ENCODE results near the gene ICAM2.
A peak's percentile ranks its signal among the peaks of the same experiment; 100 is the strongest.
"Not testable (repeated sequence)": the region's sequence is repeated elsewhere in the genome, so short reads cannot be mapped to it uniquely, and the experiment has no call there.

ICAM2 gene

GRCh38 chr17:64028874-64029464 lies 8.5 kb upstream of the ICAM2 start:
- TF ChIP-seq, protein P1, sequence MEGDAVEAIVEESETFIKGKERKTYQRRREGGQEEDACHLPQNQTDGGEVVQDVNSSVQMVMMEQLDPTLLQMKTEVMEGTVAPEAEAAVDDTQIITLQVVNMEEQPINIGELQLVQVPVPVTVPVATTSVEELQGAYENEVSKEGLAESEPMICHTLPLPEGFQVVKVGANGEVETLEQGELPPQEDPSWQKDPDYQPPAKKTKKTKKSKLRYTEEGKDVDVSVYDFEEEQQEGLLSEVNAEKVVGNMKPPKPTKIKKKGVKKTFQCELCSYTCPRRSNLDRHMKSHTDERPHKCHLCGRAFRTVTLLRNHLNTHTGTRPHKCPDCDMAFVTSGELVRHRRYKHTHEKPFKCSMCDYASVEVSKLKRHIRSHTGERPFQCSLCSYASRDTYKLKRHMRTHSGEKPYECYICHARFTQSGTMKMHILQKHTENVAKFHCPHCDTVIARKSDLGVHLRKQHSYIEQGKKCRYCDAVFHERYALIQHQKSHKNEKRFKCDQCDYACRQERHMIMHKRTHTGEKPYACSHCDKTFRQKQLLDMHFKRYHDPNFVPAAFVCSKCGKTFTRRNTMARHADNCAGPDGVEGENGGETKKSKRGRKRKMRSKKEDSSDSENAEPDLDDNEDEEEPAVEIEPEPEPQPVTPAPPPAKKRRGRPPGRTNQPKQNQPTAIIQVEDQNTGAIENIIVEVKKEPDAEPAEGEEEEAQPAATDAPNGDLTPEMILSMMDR (IDR thresholded peaks at IDR 0.05; ENCODE audit: insufficient read depth, low read length, poor library complexity, severe bottlenecking) = peak; percentile 79
- no peaks in the 10 kb centered on the region for H3K36me3 ChIP-seq (ENCODE audit: control insufficient read depth, insufficient read depth, low read length)
- H3K27me3 ChIP-seq (replicated peaks; ENCODE audit: control insufficient read depth, insufficient read depth, low read length) = no peaks in the 10 kb centered on the region
- no peak overlapping the region for H3K4me3 ChIP-seq (replicated peaks; ENCODE audit: low read depth, low read length)
- peak; percentile 49 for DNase-seq (ENCODE audit: extremely low read depth, insufficient read length)

GRCh38 chr17:64025732-64026294 lies 5.4 kb upstream of the ICAM2 start:
- Histone ChIP-seq H3K27me3 (replicated peaks; ENCODE audit: control insufficient read depth, insufficient read depth, low read length) (no peaks in the 10 kb centered on the region), H3K4me3 (replicated peaks; ENCODE audit: low read depth, low read length) (no peak overlapping the region), H3K36me3 (ENCODE audit: control insufficient read depth, insufficient read depth, low read length) (no peaks in the 10 kb centered on the region)
- peak; percentile 85 for DNase-seq (ENCODE audit: extremely low read depth, insufficient read length)
- TF ChIP-seq, protein P1 (IDR thresholded peaks at IDR 0.05; ENCODE audit: insufficient read depth, low read length, poor library complexity, severe bottlenecking) = peak; percentile 97

GRCh38 chr17:64024781-64025731 lies 4.6 kb upstream of the ICAM2 start:
- TF ChIP-seq, protein P1 (IDR thresholded peaks at IDR 0.05; ENCODE audit: insufficient read depth, low read length, poor library complexity, severe bottlenecking) = no peak

DNA sequence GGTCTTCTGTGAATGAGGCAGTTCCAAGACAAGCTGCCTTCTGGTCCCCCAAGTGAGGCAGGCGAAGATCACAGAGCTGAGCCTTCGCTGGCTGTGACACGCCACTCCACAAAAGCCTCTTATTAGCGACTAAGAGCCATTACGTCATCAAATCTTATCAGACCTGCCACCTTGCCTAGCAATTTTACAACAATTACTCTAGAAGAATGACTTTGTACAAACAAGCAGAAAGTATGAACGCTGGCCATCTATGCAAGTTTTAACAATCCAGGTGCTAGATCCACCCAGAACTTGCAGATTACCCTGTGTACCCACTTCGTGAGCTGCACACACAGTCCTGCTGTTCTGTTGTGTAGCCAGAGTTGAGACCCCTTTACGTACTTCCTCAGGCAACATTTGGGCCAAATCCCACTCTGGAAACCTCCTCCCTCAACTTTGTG lies 3.8 kb upstream of the ICAM2 start:
- Histone ChIP-seq H3K36me3 (ENCODE audit: control insufficient read depth, insufficient read depth, low read length) (no peaks in the 10 kb centered on the region), H3K4me3 (replicated peaks; ENCODE audit: low read depth, low read length) (no peak overlapping the region), H3K27me3 (replicated peaks; ENCODE audit: control insufficient read depth, insufficient read depth, low read length) (no peaks in the 10 kb centered on the region)
- DNase-seq (ENCODE audit: extremely low read depth, insufficient read length) = no peak
- TF ChIP-seq, protein P1 (IDR thresholded peaks at IDR 0.05; ENCODE audit: insufficient read depth, low read length, poor library complexity, severe bottlenecking) = no peak

More at GRCh38 chr17:64024781-64025731, 4.6 kb upstream of the ICAM2 start:
- no peak for DNase-seq (ENCODE audit: extremely low read depth, insufficient read length)
- H3K36me3 ChIP-seq (ENCODE audit: control insufficient read depth, insufficient read depth, low read length) = no peaks in the 10 kb centered on the region
- no peaks in the 10 kb centered on the region for H3K27me3 ChIP-seq (replicated peaks; ENCODE audit: control insufficient read depth, insufficient read depth, low read length)
- H3K4me3 ChIP-seq (replicated peaks; ENCODE audit: low read depth, low read length) = no peak overlapping the region

GRCh38 chr17:64022611-64023063 lies 2.2 kb upstream of the ICAM2 start:
- TF ChIP-seq, protein P1 (IDR thresholded peaks at IDR 0.05; ENCODE audit: insufficient read depth, low read length, poor library complexity, severe bottlenecking) = no peak
- Histone ChIP-seq H3K27me3 (replicated peaks; ENCODE audit: control insufficient read depth, insufficient read depth, low read length) (no peaks in the 10 kb centered on the region), H3K36me3 (ENCODE audit: control insufficient read depth, insufficient read depth, low read length) (no peaks in the 10 kb centered on the region), H3K4me3 (replicated peaks; ENCODE audit: low read depth, low read length) (no peak overlapping the region)
- DNase-seq (ENCODE audit: extremely low read depth, insufficient read length) = no peak

- H3K36me3 ChIP-seq (ENCODE audit: control insufficient read depth, insufficient read depth, low read length) = not testable (repeated sequence)
- H3K4me3 ChIP-seq (replicated peaks; ENCODE audit: low read depth, low read length) = peak overlapping the region; percentile 76
These were observed 877 bp downstream of the ICAM2 start for GRCh38 chr17:64019551-64019961.

More at GRCh38 chr17:64019551-64019961, 877 bp downstream of the ICAM2 start:
- H3K27me3 ChIP-seq (replicated peaks; ENCODE audit: control insufficient read depth, insufficient read depth, low read length); DNase-seq (ENCODE audit: extremely low read depth, insufficient read length): not testable (repeated sequence)
